Measurements from ENCODE around the gene MRPL52. TPM values are rescaled to one million over a fixed set of nuclear protein-coding genes. Genes with fewer than 3 reads are reported as not detected.
"Not testable (repeated sequence)": the region's sequence is repeated elsewhere in the genome, so short reads cannot be mapped to it uniquely, and the experiment has no call there.

Gene MRPL52
- total RNA-seq, 6 experiments from 2014 or later: 135 to 195 (median 167) TPM

DNA sequence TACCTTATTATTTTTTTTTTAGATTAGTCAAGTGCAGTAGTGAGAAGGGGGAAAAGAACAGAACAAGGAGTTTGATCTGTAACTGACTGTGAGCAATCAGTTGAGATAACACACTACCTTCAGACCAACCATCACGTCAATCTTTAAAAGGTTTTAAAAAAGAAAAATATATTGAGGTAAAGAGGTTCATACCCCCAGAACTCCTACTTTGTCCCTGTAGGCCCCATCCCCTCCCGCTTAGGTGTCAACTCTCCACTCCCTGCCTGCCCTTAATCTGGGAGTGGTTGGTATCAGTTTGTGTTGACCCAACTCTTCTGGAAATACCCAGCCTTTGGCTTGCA is 22.9 kb downstream of the MRPL52 start:
- Mint-ChIP-seq H3K4me3 (peak overlapping the region; percentile 87), H3K27me3 (ENCODE audit: insufficient read depth) (peaks cover 2% of the 10 kb centered on the region), H3K9me3 (no peaks in the 10 kb centered on the region), H3K4me1 (ENCODE audit: low read depth) (peaks cover 54% of the 10 kb centered on the region), H3K27ac (peak overlapping the region; percentile 100), H3K36me3 (ENCODE audit: low read depth) (no peaks in the 10 kb centered on the region)
- TF ChIP-seq CTCF (IDR thresholded peaks at IDR 0.05): no peak
- DNase-seq: no peak

DNA sequence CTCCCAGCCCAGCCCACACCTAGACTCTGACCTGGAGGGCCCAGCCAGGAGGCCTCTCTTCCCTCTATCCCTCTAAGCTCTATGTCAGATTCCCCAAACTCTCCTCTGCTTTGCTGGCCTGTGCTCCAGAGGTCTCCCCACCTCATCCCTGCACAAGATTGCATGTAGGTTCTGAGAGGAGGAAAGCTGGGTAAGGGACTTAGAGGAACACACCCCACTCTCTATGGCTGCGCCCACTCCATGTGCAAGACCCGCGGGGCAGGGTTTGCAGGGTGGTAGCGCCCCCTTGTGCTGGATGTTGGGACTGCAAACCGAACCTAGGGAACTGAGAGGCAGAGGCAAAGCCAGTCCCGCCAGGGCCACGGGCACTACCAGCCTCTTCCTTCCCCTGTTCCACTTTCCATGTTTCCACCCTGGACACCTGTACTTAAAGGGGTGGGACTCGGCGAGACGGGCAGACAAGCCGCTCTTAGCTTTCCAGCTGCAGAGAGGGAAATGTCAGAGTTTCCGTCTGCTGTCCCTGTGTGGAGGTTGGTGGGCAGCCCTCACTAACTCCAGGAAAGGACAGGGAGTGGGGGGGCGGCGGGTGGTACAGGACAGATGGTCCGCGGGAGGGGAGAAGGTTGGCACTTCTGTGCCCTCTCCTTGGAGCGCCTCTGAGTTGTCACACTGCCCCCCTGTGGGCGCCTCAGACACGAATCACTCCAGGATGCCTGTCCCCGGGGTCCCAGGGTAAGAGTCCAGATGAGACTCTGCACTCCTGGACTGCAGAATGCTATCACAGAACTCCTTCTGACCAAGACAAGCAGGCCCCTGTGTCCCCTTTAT is 23.5 kb downstream of the MRPL52 start:
- peak; percentile 67 for DNase-seq
- TF ChIP-seq CTCF (IDR thresholded peaks at IDR 0.05): peak; percentile 96
- H3K36me3 Mint-ChIP-seq (ENCODE audit: low read depth): no peaks in the 10 kb centered on the region
- peak overlapping the region; percentile 100 for H3K27ac Mint-ChIP-seq
- peaks cover 2% of the 10 kb centered on the region for H3K27me3 Mint-ChIP-seq (ENCODE audit: insufficient read depth)
- H3K4me3 Mint-ChIP-seq: peak overlapping the region; percentile 87
- no peaks in the 10 kb centered on the region for H3K9me3 Mint-ChIP-seq
- peaks cover 48% of the 10 kb centered on the region for H3K4me1 Mint-ChIP-seq (ENCODE audit: low read depth)

DNA sequence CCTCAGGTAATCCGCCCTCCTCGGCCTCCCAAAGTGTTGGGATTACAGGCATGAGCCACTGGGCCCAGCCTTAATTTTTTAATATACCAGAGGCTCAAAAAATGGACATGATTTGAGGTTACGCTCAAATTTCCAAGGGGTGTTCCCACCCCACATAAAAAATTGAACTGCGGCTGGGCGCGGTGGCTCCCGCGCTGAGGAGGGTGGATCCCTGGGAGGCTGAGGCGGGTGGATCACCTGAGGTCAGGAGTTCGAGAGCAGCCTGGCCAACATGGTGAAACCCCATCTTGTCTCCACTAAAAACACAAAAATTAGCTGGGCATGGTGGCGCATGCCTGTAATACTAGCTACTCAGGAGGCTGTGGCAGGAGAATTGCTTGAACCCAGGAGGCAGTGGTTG is 24.6 kb downstream of the MRPL52 start:
- not testable (repeated sequence) for H3K27me3 Mint-ChIP-seq (ENCODE audit: insufficient read depth); H3K9me3 Mint-ChIP-seq; DNase-seq; H3K36me3 Mint-ChIP-seq (ENCODE audit: low read depth); H3K27ac Mint-ChIP-seq; H3K4me3 Mint-ChIP-seq
- peaks cover 37% of the 10 kb centered on the region for H3K4me1 Mint-ChIP-seq (ENCODE audit: low read depth)

GRCh38 chr14:22854963-22855724 is 25.5 kb downstream of the MRPL52 start:
- Mint-ChIP-seq H3K9me3 (no peaks in the 10 kb centered on the region), H3K4me1 (ENCODE audit: low read depth) (peaks cover 28% of the 10 kb centered on the region), H3K4me3 (no peak overlapping the region), H3K36me3 (ENCODE audit: low read depth) (no peaks in the 10 kb centered on the region), H3K27me3 (ENCODE audit: insufficient read depth) (peaks cover 2% of the 10 kb centered on the region; the same call in 1 of the 2 replicates), H3K27ac (no peak overlapping the region)
- TF ChIP-seq CTCF (IDR thresholded peaks at IDR 0.05): no peak
- no peak for DNase-seq

DNA sequence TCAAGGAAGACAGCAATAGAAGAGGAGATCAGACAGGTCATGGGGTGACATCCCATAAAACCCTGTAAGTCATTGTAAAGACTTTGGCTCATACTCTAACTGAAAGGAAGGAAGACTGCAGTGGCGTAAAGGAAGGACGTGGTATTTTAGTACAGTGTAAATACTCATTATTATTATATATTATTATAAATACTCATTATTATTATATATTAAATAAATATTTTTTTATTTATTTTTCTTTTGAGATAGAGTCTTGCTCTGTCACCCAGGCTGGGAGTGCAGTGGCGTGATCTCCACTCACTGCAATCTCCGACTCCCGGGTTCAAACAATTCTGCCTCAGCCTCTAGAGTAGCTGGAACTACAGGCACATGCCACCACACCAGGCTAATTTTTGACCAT is 26.7 kb downstream of the MRPL52 start:
- no peaks in the 10 kb centered on the region; the same call in 1 of the 2 replicates for H3K27me3 Mint-ChIP-seq (ENCODE audit: insufficient read depth)
- TF ChIP-seq CTCF (IDR thresholded peaks at IDR 0.05): no peak
- peaks cover 3% of the 10 kb centered on the region for H3K9me3 Mint-ChIP-seq
- H3K4me1 Mint-ChIP-seq (ENCODE audit: low read depth): peaks cover 16% of the 10 kb centered on the region
- no peak for DNase-seq
- H3K36me3 Mint-ChIP-seq (ENCODE audit: low read depth): no peaks in the 10 kb centered on the region
- no peak overlapping the region for H3K4me3 Mint-ChIP-seq
- H3K27ac Mint-ChIP-seq: no peak overlapping the region

DNA sequence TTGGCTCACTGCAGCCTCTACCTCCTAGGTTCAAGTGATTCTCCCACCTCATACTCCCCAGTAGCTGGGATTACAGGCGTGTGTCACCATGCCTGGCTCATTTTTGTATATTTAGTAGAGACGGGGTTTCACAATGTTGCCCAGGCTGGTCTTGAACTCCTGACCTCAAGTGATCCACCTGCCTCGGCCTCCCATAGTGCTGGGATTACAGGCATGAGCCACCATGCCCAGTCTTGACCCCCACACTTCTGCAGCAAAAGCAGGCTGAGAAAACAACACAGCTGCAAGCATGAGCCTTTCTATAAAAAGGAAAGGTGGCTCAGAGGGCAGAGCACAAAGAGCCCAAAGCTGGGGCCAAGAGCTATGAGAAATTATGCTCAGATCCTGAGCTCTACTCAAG is 30.7 kb downstream of the MRPL52 start:
- H3K4me3 Mint-ChIP-seq; H3K27me3 Mint-ChIP-seq (ENCODE audit: insufficient read depth); DNase-seq; H3K4me1 Mint-ChIP-seq (ENCODE audit: low read depth); H3K27ac Mint-ChIP-seq; H3K36me3 Mint-ChIP-seq (ENCODE audit: low read depth): not testable (repeated sequence)
- peaks cover 11% of the 10 kb centered on the region for H3K9me3 Mint-ChIP-seq

All from HFFc6 (cell line).